22Rv1 (cell line): ENCODE measurements around the gene WNT2.

Experiments used
- H3K27ac ChIP-seq: fragments of 450-650 bp; 2 replicates; pipeline ENCODE4 v1.5.1; 2017
- ZFX ChIP-seq: fragments of 450-650 bp; IDR thresholded peaks from 2 replicates; pipeline ENCODE4 v1.6.1; 2017; ENCODE audit warnings: antibody characterized with exemption, borderline replicate concordance
- TF ChIP-seq, protein P1 (sequence below): fragments of 450-650 bp; IDR thresholded peaks from 2 replicates; pipeline ENCODE4 v1.5.1; 2017; ENCODE audit warnings: mild to moderate bottlenecking

The WNT2 gene

DNA sequence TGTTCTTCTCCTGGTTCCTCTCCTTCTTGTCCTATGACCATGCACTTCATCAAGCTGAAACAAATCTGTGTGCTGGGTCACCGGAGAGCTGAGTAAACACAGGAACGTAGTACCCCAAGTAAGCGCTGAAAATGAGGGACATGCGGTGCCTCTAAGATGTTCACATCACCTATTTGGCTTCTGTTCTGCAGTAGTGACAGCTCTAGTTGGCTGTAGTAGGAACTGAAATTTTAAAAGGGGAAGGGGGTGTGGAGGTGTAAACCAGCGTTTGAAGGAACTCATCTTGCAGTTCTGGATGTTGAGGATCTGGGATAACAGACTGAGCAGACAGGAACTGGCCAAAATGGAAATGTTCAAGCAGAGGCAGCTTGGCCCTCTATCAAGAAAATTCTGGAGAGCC is 85.2 kb downstream of the WNT2 start:
- TF ChIP-seq, protein P1, sequence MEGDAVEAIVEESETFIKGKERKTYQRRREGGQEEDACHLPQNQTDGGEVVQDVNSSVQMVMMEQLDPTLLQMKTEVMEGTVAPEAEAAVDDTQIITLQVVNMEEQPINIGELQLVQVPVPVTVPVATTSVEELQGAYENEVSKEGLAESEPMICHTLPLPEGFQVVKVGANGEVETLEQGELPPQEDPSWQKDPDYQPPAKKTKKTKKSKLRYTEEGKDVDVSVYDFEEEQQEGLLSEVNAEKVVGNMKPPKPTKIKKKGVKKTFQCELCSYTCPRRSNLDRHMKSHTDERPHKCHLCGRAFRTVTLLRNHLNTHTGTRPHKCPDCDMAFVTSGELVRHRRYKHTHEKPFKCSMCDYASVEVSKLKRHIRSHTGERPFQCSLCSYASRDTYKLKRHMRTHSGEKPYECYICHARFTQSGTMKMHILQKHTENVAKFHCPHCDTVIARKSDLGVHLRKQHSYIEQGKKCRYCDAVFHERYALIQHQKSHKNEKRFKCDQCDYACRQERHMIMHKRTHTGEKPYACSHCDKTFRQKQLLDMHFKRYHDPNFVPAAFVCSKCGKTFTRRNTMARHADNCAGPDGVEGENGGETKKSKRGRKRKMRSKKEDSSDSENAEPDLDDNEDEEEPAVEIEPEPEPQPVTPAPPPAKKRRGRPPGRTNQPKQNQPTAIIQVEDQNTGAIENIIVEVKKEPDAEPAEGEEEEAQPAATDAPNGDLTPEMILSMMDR: no peak
- TF ChIP-seq ZFX: no peak
- no peak overlapping the region for H3K27ac ChIP-seq

DNA sequence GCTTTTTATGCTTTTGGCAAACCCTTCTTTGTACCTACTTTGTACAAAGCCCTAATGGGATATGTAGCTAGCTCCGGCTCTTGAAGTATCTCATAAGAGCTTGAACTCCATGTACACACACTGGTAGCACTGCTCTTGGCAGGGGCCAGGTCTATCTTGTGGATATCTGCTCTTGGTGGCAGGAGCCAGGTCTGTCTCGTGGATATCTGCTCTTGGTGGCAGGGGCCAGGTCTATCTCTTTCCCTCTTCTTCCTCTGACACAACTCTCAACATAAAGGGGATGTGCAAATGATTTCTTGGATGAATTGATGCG is 91.9 kb downstream of the WNT2 start:
- H3K27ac ChIP-seq: no peak overlapping the region

DNA sequence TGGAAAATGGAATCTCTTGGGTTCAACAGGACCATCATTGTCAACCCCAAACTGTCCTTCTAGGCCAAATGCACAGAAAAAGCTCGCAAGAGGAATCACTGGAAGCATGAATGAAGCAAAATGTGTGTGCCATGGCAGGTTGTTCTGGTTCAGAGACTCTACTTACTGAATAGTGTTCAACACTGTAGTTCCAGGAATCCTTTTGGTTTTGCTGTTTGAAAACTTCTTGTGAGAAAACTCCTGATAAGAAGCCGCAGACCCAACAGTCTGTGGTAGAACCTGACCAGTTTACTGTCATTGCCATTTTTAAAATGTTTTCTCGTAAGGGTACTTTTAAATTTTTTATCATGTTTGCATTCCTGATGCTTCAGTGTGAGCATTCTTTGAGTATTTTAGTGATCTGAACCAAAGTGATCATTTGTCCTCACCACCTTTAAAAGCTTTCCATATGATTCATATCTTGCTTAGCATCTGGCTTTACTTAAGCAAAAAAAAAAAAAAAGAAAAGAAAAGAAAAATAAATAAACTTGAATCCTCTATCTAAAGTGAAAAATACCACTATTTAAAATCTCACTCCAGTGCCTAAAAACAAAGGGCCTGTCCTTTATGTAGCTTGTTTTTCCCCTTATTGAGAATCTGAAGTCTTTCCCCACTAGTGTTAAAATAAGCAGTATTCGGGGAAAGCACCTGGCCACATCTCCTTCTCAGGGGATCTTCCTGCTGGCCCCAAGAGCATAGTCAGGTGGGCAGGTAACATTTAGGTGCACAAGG is 92.4 kb downstream of the WNT2 start:
- no peak overlapping the region for H3K27ac ChIP-seq
- no peak for TF ChIP-seq ZFX
- TF ChIP-seq, protein P1: no peak

More for the DNA sequence above, 91.9 kb downstream of the WNT2 start:
- TF ChIP-seq, protein P1: no peak

DNA sequence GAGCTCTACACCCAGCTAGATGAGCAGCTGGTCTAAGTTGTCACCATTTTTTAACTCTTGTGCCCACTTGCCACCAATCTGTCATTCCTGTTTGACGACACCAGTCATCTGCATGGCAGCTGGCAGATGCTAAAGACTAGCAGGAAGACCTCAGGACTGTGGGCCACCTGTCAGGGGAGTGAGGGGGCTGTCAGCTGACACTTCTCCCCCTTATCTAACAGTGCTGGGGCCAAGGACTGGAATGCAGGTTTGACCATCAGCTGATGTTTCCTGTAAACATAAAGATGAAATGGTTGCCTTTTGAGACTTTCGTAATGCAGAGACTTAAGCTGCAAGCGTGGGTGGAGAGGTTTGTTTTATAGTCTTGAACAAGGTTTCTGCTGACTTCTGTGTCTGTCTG is 93.5 kb downstream of the WNT2 start:
- no peak overlapping the region for H3K27ac ChIP-seq
- TF ChIP-seq, protein P1: no peak
- no peak for TF ChIP-seq ZFX

DNA sequence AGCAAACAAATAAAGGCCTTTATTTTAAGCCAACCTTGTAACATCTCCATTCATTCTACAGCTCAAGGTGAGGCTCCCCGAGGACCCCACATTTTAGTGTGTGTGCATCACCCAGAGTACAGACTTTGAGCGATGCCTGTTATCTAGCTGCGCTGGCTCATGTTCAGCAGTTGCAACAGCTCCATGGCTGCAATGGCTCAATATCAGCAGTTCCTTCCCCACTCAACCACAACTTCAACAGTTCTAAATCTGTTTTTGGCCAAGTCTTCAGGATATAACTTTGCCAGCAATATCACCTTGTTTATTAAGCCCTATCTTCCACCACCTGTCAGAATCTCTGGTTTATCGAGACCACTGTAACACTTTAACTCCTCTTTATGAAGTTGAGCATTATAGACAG is 95.8 kb downstream of the WNT2 start:
- no peak overlapping the region for H3K27ac ChIP-seq
- TF ChIP-seq, protein P1: no peak
- no peak for TF ChIP-seq ZFX

DNA sequence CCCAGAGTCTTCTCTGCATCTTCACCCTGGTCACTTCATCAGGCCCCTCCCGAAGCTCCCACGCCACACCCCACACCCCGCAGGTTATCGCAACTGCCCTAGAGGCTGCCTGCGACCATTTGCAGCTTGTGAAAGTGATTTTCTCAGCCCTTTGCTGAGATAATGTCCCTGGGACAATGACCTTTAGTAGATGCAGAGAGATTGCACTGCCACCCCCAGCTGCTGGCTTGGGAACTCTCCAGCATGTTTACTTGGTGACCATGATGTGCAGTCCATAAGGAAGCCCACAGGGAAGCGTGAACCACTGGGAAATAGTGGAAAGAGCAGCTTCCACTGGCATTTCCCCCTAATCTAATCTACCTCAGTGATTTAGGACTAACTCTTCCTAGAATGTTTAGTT is 97.3 kb downstream of the WNT2 start:
- TF ChIP-seq, protein P1: no peak
- no peak overlapping the region for H3K27ac ChIP-seq
